Liver (tissue), 9 donors: ENCODE results near the gene PRKCG. TPM values are rescaled to one million over a fixed set of nuclear protein-coding genes. Genes with fewer than 3 reads are reported as not detected.

ENCODE experiments used
- DNase-seq: peaks from one replicate; pipeline ENCODE4 v3.0.0-alpha.2; 2017; ENCODE audit warnings: low spot score
- H3K27ac ChIP-seq, 2 donors: one replicate each; pipeline ENCODE4 v1.7.0; 2013; ENCODE audit warnings: inconsistent platforms in 2 of 2, low read length in 2 of 2, control low read depth in 1 of 2, low read depth in 1 of 2, mild to moderate bottlenecking in 1 of 2
- H3K27me3 ChIP-seq, 4 donors: one replicate each; pipeline versions ENCODE4 v1.6.1 to v1.7.0; 2013; ENCODE audit warnings: low read length in 3 of 4, inconsistent platforms in 1 of 4, mild to moderate bottlenecking in 1 of 4, moderate library complexity in 1 of 4; ENCODE audit not compliant: control insufficient read depth in 4 of 4, insufficient read depth in 4 of 4
- H3K36me3 ChIP-seq, 4 donors: one replicate each; pipeline versions ENCODE4 v1.6.1 to v1.7.0; 2013; ENCODE audit warnings: low read length in 3 of 4, mild to moderate bottlenecking in 3 of 4, low read depth in 1 of 4, moderate library complexity in 1 of 4; ENCODE audit not compliant: control insufficient read depth in 4 of 4, insufficient read depth in 3 of 4
- H3K4me1 ChIP-seq, 4 donors: one replicate each; pipeline versions ENCODE4 v1.6.1 to v1.7.0; 2013; ENCODE audit warnings: low read length in 3 of 4, mild to moderate bottlenecking in 3 of 4, moderate library complexity in 1 of 4; ENCODE audit not compliant: control insufficient read depth in 4 of 4, insufficient read depth in 4 of 4
- H3K4me3 ChIP-seq, 3 donors: one replicate each; pipeline versions ENCODE4 v1.6.1 to v1.7.0; 2013; ENCODE audit warnings: low read length in 3 of 3, control low read depth in 1 of 3, low read depth in 1 of 3, mild to moderate bottlenecking in 1 of 3
- H3K9ac ChIP-seq, 2 donors: one replicate each; pipeline ENCODE4 v1.7.0; 2013; ENCODE audit warnings: low read length in 2 of 2, mild to moderate bottlenecking in 2 of 2, moderate library complexity in 2 of 2, control low read depth in 1 of 2, low read depth in 1 of 2
- H3K9me3 ChIP-seq, 4 donors: one replicate each; pipeline versions ENCODE4 v1.6.1 to v1.7.0; 2013; ENCODE audit warnings: low read length in 3 of 4; ENCODE audit not compliant: control insufficient read depth in 4 of 4
- ATF3 ChIP-seq: IDR thresholded peaks from 2 replicates; pipeline ENCODE4 v1.6.1; 2016; ENCODE audit warnings: antibody characterized with exemption
- CTCF ChIP-seq: fragments of 150-350 bp; IDR thresholded peaks from 2 replicates; pipeline ENCODE4 v1.5.1; 2017; ENCODE audit warnings: improper control_type of control experiment, low read depth, low read length; ENCODE audit not compliant: missing input control
- EGR1 ChIP-seq, 2 donors: IDR thresholded peaks; 2 replicates each; pipeline ENCODE4 v1.6.1; 2016 to 2018; ENCODE audit warnings: antibody characterized with exemption in 2 of 2, low read depth in 2 of 2
- FOXA1 ChIP-seq: IDR thresholded peaks from 2 replicates; pipeline ENCODE4 v1.6.1; 2016; ENCODE audit warnings: antibody characterized with exemption
- FOXA2 ChIP-seq: IDR thresholded peaks from 2 replicates; pipeline ENCODE4 v1.6.1; 2016; ENCODE audit warnings: antibody characterized with exemption
- GABPA ChIP-seq, 2 donors: IDR thresholded peaks in 1 of 2; conservative IDR thresholded peaks in 1 of 2; 2 replicates each; pipeline ENCODE4 v1.6.1; 2016; ENCODE audit warnings: antibody characterized with exemption in 2 of 2, mild to moderate bottlenecking in 1 of 2, moderate library complexity in 1 of 2
- HNF4A ChIP-seq, 2 donors: conservative IDR thresholded peaks; 2 replicates each; pipeline ENCODE4 v1.6.1; 2016; ENCODE audit warnings: antibody characterized with exemption in 2 of 2, mild to moderate bottlenecking in 2 of 2
- HNF4G ChIP-seq: IDR thresholded peaks from 2 replicates; pipeline ENCODE4 v1.6.1; 2016; ENCODE audit warnings: antibody characterized with exemption
- MAX ChIP-seq: IDR thresholded peaks from 2 replicates; pipeline ENCODE4 v1.6.1; 2016; ENCODE audit warnings: antibody characterized with exemption
- NR2F2 ChIP-seq: IDR thresholded peaks from 2 replicates; pipeline ENCODE4 v1.6.1; 2016; ENCODE audit warnings: antibody characterized with exemption
- RAD21 ChIP-seq, 2 donors: IDR thresholded peaks; 2 replicates each; pipeline ENCODE4 v1.6.1; 2016; ENCODE audit warnings: antibody characterized with exemption in 2 of 2, mild to moderate bottlenecking in 2 of 2
- REST ChIP-seq: IDR thresholded peaks from 2 replicates; pipeline ENCODE4 v1.6.1; 2016; ENCODE audit warnings: antibody characterized with exemption, mild to moderate bottlenecking
- TAF1 ChIP-seq: conservative IDR thresholded peaks from 2 replicates; pipeline ENCODE4 v1.6.1; 2016; ENCODE audit warnings: antibody characterized with exemption, mild to moderate bottlenecking
- YY1 ChIP-seq: IDR thresholded peaks from 2 replicates; pipeline ENCODE4 v1.6.1; 2016; ENCODE audit warnings: antibody characterized with exemption, mild to moderate bottlenecking
- ZBTB33 ChIP-seq: IDR thresholded peaks from 2 replicates; pipeline ENCODE4 v1.6.1; 2016; ENCODE audit warnings: antibody characterized with exemption
- WGBS: extraction: QIAGEN DNeasy Blood & Tissue Kit; methylation state at CpG from one replicate; pipeline ENCODE4 v1.1.7; 2013; 5-methylcytosine and 5-hydroxymethylcytosine counted together
- polyA plus RNA-seq, 2 donors: library from polyadenylated mRNA; stranded (reverse) in 1 of 2; unstranded in 1 of 2; fragments of 200-250 nt in 1 of 2; fragments of >200 nt in 1 of 2; fragmentation: Nextera tagmentation in 1 of 2; extraction: Ambion mirVana in 1 of 2; gene quantifications; one replicate each; pipeline versions ENCODE4 v1.2.1 to v1.2.3, GENCODE V29; 2013 to 2015
- total RNA-seq, 2 donors: library from RNA; depleted of rRNA; stranded (reverse); fragments of >200 nt; gene quantifications; one replicate each; pipeline ENCODE4 v1.2.3, GENCODE V29; 2014
- donor health status: healthy.
- donor health status: healthy.
- donor health status: healthy.
- donor health status: healthy.
- donor health status: healthy.

Gene PRKCG
- total and polyA plus RNA-seq, 4 donors, result 0.09 TPM; not detected in 3

- Histone ChIP-seq H3K27me3 (peaks cover 3 to 12% (median 5%) of the 10 kb centered on the region in 4 donors), H3K4me1 (no peaks in the 10 kb centered on the region), H3K27ac (no peak overlapping the region), H3K9me3 (no peaks in the 10 kb centered on the region), H3K4me3 (no peak overlapping the region), H3K9ac (no peak overlapping the region), H3K36me3 (no peaks in the 10 kb centered on the region)
- DNase-seq, result no peak
- no peak for TF ChIP-seq FOXA1
- TF ChIP-seq GABPA (IDR thresholded peaks at IDR 0.05 in 1 of 2, conservative IDR thresholded peaks at IDR 0.05 in 1 of 2), result no peak
- TF ChIP-seq MAX, result no peak
- TF ChIP-seq ZBTB33, result no peak
- TF ChIP-seq NR2F2, result no peak
- no peak for TF ChIP-seq EGR1 (IDR thresholded peaks at IDR 0.05; ENCODE audit: low read depth in 2 of 2)
- TF ChIP-seq FOXA2, result no peak
- TF ChIP-seq HNF4G, result no peak
- TF ChIP-seq RAD21 (IDR thresholded peaks at IDR 0.05), result no peak
- no peak for TF ChIP-seq TAF1
- no peak for TF ChIP-seq REST
- WGBS, result 63% methylated on average over 18 of the region's 18 CpGs
Observed at GRCh38 chr19:53912653-53913052, 30.7 kb downstream of the PRKCG start.

GRCh38 chr19:53915000-53915399 is 33.0 kb downstream of the PRKCG start:
- H3K9ac ChIP-seq, result no peak overlapping the region

GRCh38 chr19:53916004-53916403 is 34.0 kb downstream of the PRKCG start:
- H3K9ac ChIP-seq, result no peak overlapping the region
- no peak for TF ChIP-seq ATF3
- no peak for TF ChIP-seq FOXA2
- no peak for TF ChIP-seq EGR1 (IDR thresholded peaks at IDR 0.05; ENCODE audit: low read depth in 2 of 2)
- TF ChIP-seq TAF1, result no peak
- TF ChIP-seq YY1, result no peak
- TF ChIP-seq CTCF, result no peak
- TF ChIP-seq ZBTB33, result no peak
- no peak for TF ChIP-seq HNF4A (conservative IDR thresholded peaks at IDR 0.05)
- H3K36me3 ChIP-seq, result no peaks in the 10 kb centered on the region
- no peaks in the 10 kb centered on the region for H3K4me1 ChIP-seq
- no peaks in the 10 kb centered on the region for H3K9me3 ChIP-seq
- WGBS, result 58% methylated on average over 6 of the region's 6 CpGs
- DNase-seq, result no peak
- no peak overlapping the region for H3K4me3 ChIP-seq
- no peak overlapping the region for H3K27ac ChIP-seq
- no peaks in the 10 kb centered on the region for H3K27me3 ChIP-seq

More at GRCh38 chr19:53915000-53915399, 33.0 kb downstream of the PRKCG start:
- DNase-seq, result no peak
- TF ChIP-seq HNF4G (no peak), YY1 (no peak), FOXA2 (no peak), TAF1 (no peak)
- no peak overlapping the region for H3K4me3 ChIP-seq
- H3K27ac ChIP-seq, result no peak overlapping the region
- H3K9me3 ChIP-seq, result no peaks in the 10 kb centered on the region
- no peaks in the 10 kb centered on the region for H3K4me1 ChIP-seq
- H3K27me3 ChIP-seq, result no peaks in the 10 kb centered on the region
- WGBS, result 57% methylated on average over 8 of the region's 8 CpGs
- H3K36me3 ChIP-seq, result no peaks in the 10 kb centered on the region
